B cell (primary cell): ENCODE results near the gene TRIM75. TPM values are rescaled to one million over a fixed set of nuclear protein-coding genes. Genes with fewer than 3 reads are reported as not detected.
"Not testable (repeated sequence)": the region's sequence is repeated elsewhere in the genome, so short reads cannot be mapped to it uniquely, and the experiment has no call there.

Experiments used
- ATAC-seq: fragments of 200-7000 bp; cut with Tn5 transposase; one replicate; pipeline ENCODE4 v1.10.0; 2021; ENCODE audit warnings: low read depth, mild to moderate bottlenecking, moderate number of reproducible peaks, moderate library complexity
- CTCF ChIA-PET: fragments of 350-600 bp; sonication (Branson Sonifier 250); formaldehyde crosslinking; loops from one replicate; lab custom pipeline; 2021; ENCODE audit warnings: antibody characterized with exemption, inconsistent platforms; lab: Charles Lee
- POLR2A ChIA-PET: fragments of 350-600 bp; sonication (Branson Sonifier 250); formaldehyde crosslinking; loops from one replicate; lab custom pipeline; 2021; ENCODE audit warnings: antibody characterized with exemption; lab: Charles Lee
- DNase-seq: peaks from one replicate; pipeline ENCODE4 v3.0.0; 2013
- H2AFZ ChIP-seq: 2 replicates; pipeline ENCODE4 v1.6.1; 2012; ENCODE audit warnings: mild to moderate bottlenecking, low read depth, low read length; ENCODE audit not compliant: insufficient read depth, poor library complexity, severe bottlenecking
- H3K27ac ChIP-seq, 2 donors: 1 replicate in 1 of 2; 2 replicates in 1 of 2; pipeline ENCODE4 v1.5.1; 2012 to 2013; ENCODE audit warnings: low read length in 2 of 2, mild to moderate bottlenecking in 2 of 2, moderate library complexity in 1 of 2
- H3K27me3 ChIP-seq, 4 experiments: fragments of 200-600 bp in 1 of 4; sonication (generic) in 1 of 4; replicated peaks in 1 of 4; 1 replicate in 2 of 4; 2 replicates in 2 of 4; pipeline versions ENCODE4 v1.6.1 to v1.7.0; 2013 to 2016; ENCODE audit warnings: low read length in 3 of 4, mild to moderate bottlenecking in 2 of 4, mixed read lengths in 1 of 4, moderate library complexity in 1 of 4; ENCODE audit not compliant: insufficient read depth in 4 of 4, control insufficient read depth in 3 of 4; ENCODE audit errors: control extremely low read depth in 1 of 4
- H3K36me3 ChIP-seq, 2 experiments: replicated peaks in 1 of 2; 1 replicate in 1 of 2; 2 replicates in 1 of 2; pipeline versions ENCODE4 v1.6.1 to v1.7.1; 2013; ENCODE audit warnings: low read length in 1 of 2; ENCODE audit not compliant: insufficient read depth in 2 of 2, control insufficient read depth in 1 of 2; ENCODE audit errors: control extremely low read depth in 1 of 2, extremely low read depth in 1 of 2
- H3K4me1 ChIP-seq, 2 donors: fragments of 200-600 bp in 1 of 2; sonication (generic) in 1 of 2; 1 replicate in 1 of 2; 2 replicates in 1 of 2; pipeline versions ENCODE4 v1.5.1 to v1.6.1; 2013 to 2017; ENCODE audit warnings: low read length in 2 of 2; ENCODE audit not compliant: control insufficient read depth in 2 of 2, insufficient read depth in 2 of 2
- H3K4me2 ChIP-seq: replicated peaks from 2 replicates; pipeline ENCODE3; 2012; ENCODE audit warnings: mild to moderate bottlenecking, low read depth, low read length; ENCODE audit not compliant: poor library complexity, severe bottlenecking
- H3K4me3 ChIP-seq, 5 experiments: fragments of 200-600 bp in 1 of 5; sonication (generic) in 1 of 5; 1 replicate in 3 of 5; 2 replicates in 2 of 5; pipeline versions ENCODE4 v1.5.1 to v1.7.0; 2011 to 2016; ENCODE audit warnings: low read length in 4 of 5, mild to moderate bottlenecking in 4 of 5, low read depth in 2 of 5, control low read depth in 1 of 5, moderate library complexity in 1 of 5; ENCODE audit not compliant: insufficient read depth in 1 of 5; ENCODE audit errors: control extremely low read depth in 1 of 5, extremely low read depth in 1 of 5
- H3K79me2 ChIP-seq: fragments of 200-600 bp; sonication (generic); one replicate; pipeline ENCODE4 v1.6.0; 2016; ENCODE audit warnings: low read length; ENCODE audit not compliant: control insufficient read depth, insufficient read depth
- H3K9ac ChIP-seq: fragments of 200-600 bp; sonication (generic); 2 replicates; pipeline ENCODE4 v1.6.1; 2017; ENCODE audit warnings: mild to moderate bottlenecking, low read length, moderate library complexity
- H3K9me3 ChIP-seq, 3 donors: one replicate each; pipeline versions ENCODE4 v1.6.1 to v1.7.1; 2013; ENCODE audit warnings: low read length in 2 of 3; ENCODE audit not compliant: control insufficient read depth in 2 of 3, insufficient read depth in 1 of 3; ENCODE audit errors: control extremely low read depth in 1 of 3
- H4K20me1 ChIP-seq: 2 replicates; pipeline ENCODE4 v1.6.0; 2012; ENCODE audit warnings: mild to moderate bottlenecking, low read length; ENCODE audit not compliant: insufficient read depth, control insufficient read depth, poor library complexity, severe bottlenecking
- H3K27ac Mint-ChIP-seq: one replicate; pipeline ENCODE4 v1.8.0; 2021; ENCODE audit warnings: mixed read lengths
- H3K27me3 Mint-ChIP-seq: one replicate; pipeline ENCODE4 v1.8.0; 2021; ENCODE audit warnings: mixed read lengths
- H3K4me1 Mint-ChIP-seq: one replicate; pipeline ENCODE4 v1.8.0; 2021; ENCODE audit warnings: mixed read lengths
- H3K4me3 Mint-ChIP-seq: one replicate; pipeline ENCODE4 v1.8.0; 2021; ENCODE audit warnings: mixed read lengths
- H3K9me3 Mint-ChIP-seq: one replicate; pipeline ENCODE4 v1.8.0; 2022; ENCODE audit warnings: mixed read lengths; ENCODE audit not compliant: insufficient read depth
- EZH2 ChIP-seq: IDR thresholded peaks from 2 replicates; pipeline ENCODE4 v1.6.1; 2012; ENCODE audit warnings: borderline replicate concordance, low read depth, mild to moderate bottlenecking, moderate library complexity, low read length; ENCODE audit not compliant: insufficient read depth, poor library complexity, severe bottlenecking
- WGBS: methylation state at CpG from one replicate; pipeline ENCODE4 v1.1.5; 2013; ENCODE audit warnings: missing lambda C conversion rate; ENCODE audit not compliant: insufficient coverage; 5-methylcytosine and 5-hydroxymethylcytosine counted together
- intact Hi-C: fragments of 100-400 bp; cut with micrococcal nuclease; formaldehyde crosslinking; loops from one replicate; pipeline ENCODE4 v1.10.0; 2022
- polyA plus RNA-seq: library from polyadenylated mRNA; depleted of rRNA; stranded (reverse); fragments of >200 nt; gene quantifications from 2 replicates; pipeline ENCODE4 v1.2.3, GENCODE V29; 2012
- total RNA-seq, 2 donors: library from RNA; stranded (reverse); fragments of 120-200 nt in 1 of 2; gene quantifications; 1 replicate in 1 of 2; 2 replicates in 1 of 2; pipeline versions ENCODE4 v1.2.3 to v1.2.4, GENCODE V29; 2013 to 2022
- TF ChIP-seq, protein P1 (sequence below): fragments of 200-600 bp; IDR thresholded peaks from one replicate; pipeline ENCODE4 v1.8.0; 2022; ENCODE audit warnings: antibody characterized with exemption, mild to moderate bottlenecking

TRIM75 gene
- total and polyA plus RNA-seq, 2 donors (not counting 1 experiment from before 2014, with no cell fraction given): not detected

DNA sequence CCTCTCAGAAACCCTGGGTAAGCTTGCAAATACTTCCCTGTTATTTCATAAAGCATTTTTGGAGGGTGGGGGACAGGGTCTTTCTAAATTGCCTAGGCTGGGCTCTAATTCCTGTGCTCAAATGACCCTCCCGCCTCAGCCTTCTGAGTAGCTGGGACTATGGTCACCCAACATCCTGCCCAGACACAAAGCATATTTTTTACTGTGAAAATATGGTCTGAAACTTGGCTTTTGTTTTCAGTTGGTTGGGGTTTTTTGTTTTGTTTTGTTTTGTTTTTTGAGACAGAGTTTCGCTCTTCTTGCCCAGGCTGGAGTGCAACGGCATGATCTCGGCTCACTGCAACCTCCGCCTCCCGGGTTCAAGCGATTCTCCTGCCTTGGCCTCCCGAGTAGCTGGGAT, 27.9 kb upstream of the TRIM75 start:
- peaks cover 17% of the 10 kb centered on the region for H3K27me3 Mint-ChIP-seq
- H3K4me1 ChIP-seq, CTCF ChIA-PET, H3K4me2 ChIP-seq, H3K9me3 ChIP-seq, H3K4me3 Mint-ChIP-seq, H2AFZ ChIP-seq, H3K4me3 ChIP-seq, H3K9me3 Mint-ChIP-seq, intact Hi-C loops, ATAC-seq, H4K20me1 ChIP-seq, H3K9ac ChIP-seq, H3K27ac Mint-ChIP-seq, H3K27me3 ChIP-seq, H3K4me1 Mint-ChIP-seq, DNase-seq, H3K36me3 ChIP-seq, H3K79me2 ChIP-seq, POLR2A ChIA-PET, H3K27ac ChIP-seq: not testable (repeated sequence)
- WGBS: 100% methylated on average over 1 of the region's 8 CpGs

DNA sequence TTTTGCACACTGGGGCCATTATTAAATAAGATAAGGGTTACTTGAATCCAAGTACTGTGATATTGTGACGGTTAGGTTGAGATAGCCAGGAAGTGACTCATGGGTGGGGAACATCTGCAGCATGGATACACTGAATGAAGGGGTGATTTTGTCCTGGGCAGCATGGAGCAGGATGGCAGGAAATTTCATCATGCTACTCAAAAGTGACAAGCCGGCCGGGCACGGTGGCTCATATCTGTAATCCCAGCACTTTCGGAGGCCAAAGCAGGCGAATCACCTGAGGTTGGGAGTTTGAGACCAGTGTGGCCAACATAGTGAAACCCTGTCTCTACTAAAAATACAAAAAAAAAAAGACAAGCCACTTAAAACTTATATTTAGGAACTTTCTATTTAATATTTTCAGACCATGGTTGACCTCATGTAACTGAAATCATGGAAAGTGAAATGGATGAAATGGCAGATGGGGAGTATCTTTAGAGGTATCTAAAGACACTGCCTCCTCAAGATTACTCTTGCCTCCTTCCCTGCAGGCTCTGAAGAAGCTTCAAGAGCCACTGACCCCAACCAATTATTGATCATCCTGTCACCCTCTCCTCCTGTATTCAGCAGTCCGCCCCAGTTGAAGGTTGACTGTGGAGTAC, 25.8 kb upstream of the TRIM75 start:
- ChIA-PET POLR2A (no interaction called here), CTCF (no interaction called here)
- ATAC-seq (no peak), DNase-seq (no peak)
- H3K4me3 Mint-ChIP-seq: no peak overlapping the region
- Histone ChIP-seq H3K4me3 (no peak overlapping the region), H2AFZ (no peak overlapping the region), H3K36me3 (no peaks in the 10 kb centered on the region), H3K4me1 (no peaks in the 10 kb centered on the region), H3K9ac (no peak overlapping the region), H3K9me3 (peaks cover 0 to 10% (median 0%) of the 10 kb centered on the region in 3 donors), H3K27ac (no peak overlapping the region), H4K20me1 (no peaks in the 10 kb centered on the region), H3K79me2 (no peaks in the 10 kb centered on the region), H3K27me3 (no peaks in the 10 kb centered on the region), H3K4me2 (no peak overlapping the region)
- no peak for TF ChIP-seq EZH2
- TF ChIP-seq, protein P1, sequence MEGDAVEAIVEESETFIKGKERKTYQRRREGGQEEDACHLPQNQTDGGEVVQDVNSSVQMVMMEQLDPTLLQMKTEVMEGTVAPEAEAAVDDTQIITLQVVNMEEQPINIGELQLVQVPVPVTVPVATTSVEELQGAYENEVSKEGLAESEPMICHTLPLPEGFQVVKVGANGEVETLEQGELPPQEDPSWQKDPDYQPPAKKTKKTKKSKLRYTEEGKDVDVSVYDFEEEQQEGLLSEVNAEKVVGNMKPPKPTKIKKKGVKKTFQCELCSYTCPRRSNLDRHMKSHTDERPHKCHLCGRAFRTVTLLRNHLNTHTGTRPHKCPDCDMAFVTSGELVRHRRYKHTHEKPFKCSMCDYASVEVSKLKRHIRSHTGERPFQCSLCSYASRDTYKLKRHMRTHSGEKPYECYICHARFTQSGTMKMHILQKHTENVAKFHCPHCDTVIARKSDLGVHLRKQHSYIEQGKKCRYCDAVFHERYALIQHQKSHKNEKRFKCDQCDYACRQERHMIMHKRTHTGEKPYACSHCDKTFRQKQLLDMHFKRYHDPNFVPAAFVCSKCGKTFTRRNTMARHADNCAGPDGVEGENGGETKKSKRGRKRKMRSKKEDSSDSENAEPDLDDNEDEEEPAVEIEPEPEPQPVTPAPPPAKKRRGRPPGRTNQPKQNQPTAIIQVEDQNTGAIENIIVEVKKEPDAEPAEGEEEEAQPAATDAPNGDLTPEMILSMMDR: no peak
- intact Hi-C loops: no loop called here
- no peaks in the 10 kb centered on the region for H3K4me1 Mint-ChIP-seq
- H3K27me3 Mint-ChIP-seq: peaks cover 17% of the 10 kb centered on the region
- H3K9me3 Mint-ChIP-seq: no peaks in the 10 kb centered on the region
- H3K27ac Mint-ChIP-seq: no peak overlapping the region
- WGBS: 67% methylated on average over 1 of the region's 7 CpGs
